ENCODE results near the gene KLHDC3. TPM values are rescaled to one million over a fixed set of nuclear protein-coding genes. Genes with fewer than 3 reads are reported as not detected.

The KLHDC3 gene
- total and polyA plus RNA-seq, 2 of the 8 experiments (the other 6 are each of a cell fraction or from before 2014, with no cell fraction given), result 181 to 203 TPM

DNA sequence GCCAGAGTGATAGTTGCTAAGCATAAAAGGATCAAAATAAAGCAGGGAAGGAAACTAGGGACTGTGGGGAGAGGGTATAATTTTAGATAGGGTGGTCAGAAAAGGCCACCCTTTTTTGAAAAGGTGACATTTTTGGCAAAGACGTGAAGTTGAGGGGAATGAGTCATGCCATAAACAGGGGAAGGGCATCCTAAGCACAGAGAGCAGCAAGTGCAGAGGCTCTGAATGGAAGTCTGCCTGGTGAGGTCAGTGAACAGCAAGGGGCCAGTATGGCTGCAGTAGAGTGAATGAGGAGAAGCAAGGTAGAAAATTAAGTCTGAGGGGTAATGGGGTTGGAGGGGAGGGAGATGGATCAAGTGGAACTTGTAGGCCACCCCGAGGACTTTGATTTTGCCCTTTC, 47.8 kb downstream of the KLHDC3 start:
- no peak overlapping the region for H4K8ac ChIP-seq (ENCODE audit: extremely low read depth, insufficient read depth, low read length)
- H4K91ac ChIP-seq (replicated peaks; ENCODE audit: insufficient read length, low read length), result no peak overlapping the region
- 85% methylated on average over 2 of the region's 2 CpGs; no CpG with 5 or more reads in 1 of the 2 experiments for WGBS, 2 experiments (ENCODE audit: extremely low coverage in 1 of 2, insufficient coverage in 1 of 2, insufficient read length in 1 of 2, insufficient replicate concordance in 2 of 2, low coverage in 1 of 2, low lambda C conversion rate in 2 of 2, missing lambda C conversion rate in 1 of 2)
- ChIA-PET POLR2A (ENCODE audit: partially characterized antibody) (interaction anchor here (1.2 kb wide), 1 partner anchor 10 kb away, joined by 5 read pairs; no protein-coding TSS in a partner anchor), CTCF (ENCODE audit: partially characterized antibody) (interaction anchor here (2.0 kb wide), 1 partner anchor 9 kb away, joined by 7 read pairs; no protein-coding TSS in a partner anchor)
- no peak overlapping the region for H3K18ac ChIP-seq (ENCODE audit: extremely low read depth, low read length)
- no peak overlapping the region for H2BK120ac ChIP-seq (replicated peaks; ENCODE audit: low read depth, low read length)
- no peak for FAIRE-seq
- DNase-seq (ENCODE audit: low read depth in 1 of 2, low spot score in 2 of 2), result no peak
- H3K4me1 ChIP-seq (replicated peaks in 1 of 4; ENCODE audit: control insufficient read depth in 3 of 4, insufficient read depth in 4 of 4, low read length in 3 of 4), result peaks cover 4 to 10% (median 5%) of the 10 kb centered on the region in 4 experiments; a peak in 5 of 7 replicates
- no peaks in the 10 kb centered on the region for H3K9me3 ChIP-seq (ENCODE audit: insufficient read depth in 2 of 2, low read depth in 1 of 2, low read length in 1 of 2)
- no peak overlapping the region for H3K56ac ChIP-seq (replicated peaks; ENCODE audit: insufficient read length, low read depth, low read length)
- no peak overlapping the region for H3K4me2 ChIP-seq (ENCODE audit: insufficient read depth in 1 of 2, low read depth in 2 of 2, low read length in 2 of 2)
- no peak overlapping the region for H2BK5ac ChIP-seq (ENCODE audit: low read depth, low read length)
- peaks cover 6 to 16% of the 10 kb centered on the region in 2 experiments; a peak in 3 of 4 replicates for H3K79me2 ChIP-seq (ENCODE audit: control insufficient read depth in 1 of 2, insufficient read depth in 2 of 2, low read length in 2 of 2)
- no peak overlapping the region for H3K23ac ChIP-seq (ENCODE audit: insufficient read length)
- no peak overlapping the region for H3K14ac ChIP-seq (ENCODE audit: insufficient read length)
- peaks cover 10% of the 10 kb centered on the region; the same call in 1 of the 2 replicates for H3K23me2 ChIP-seq (ENCODE audit: low read depth, low read length)
- no peak overlapping the region for H3K9ac ChIP-seq (replicated peaks in 1 of 4; ENCODE audit: extremely low read depth in 1 of 4, low read depth in 3 of 4, low read length in 3 of 4)
- H3K4ac ChIP-seq (replicated peaks; ENCODE audit: insufficient read length, low read depth, low read length), result no peak overlapping the region
- no peak overlapping the region for H3K4me3 ChIP-seq (ENCODE audit: extremely low read depth in 1 of 4, insufficient read depth in 2 of 4, low read depth in 3 of 4, low read length in 4 of 4)
- H2AFZ ChIP-seq (ENCODE audit: low read length), result no peak overlapping the region
- no peak overlapping the region for H2BK20ac ChIP-seq (ENCODE audit: low read length)
- peaks cover 10% of the 10 kb centered on the region for H3K79me1 ChIP-seq (ENCODE audit: low read depth, low read length)
- no peak overlapping the region for H2BK12ac ChIP-seq (ENCODE audit: low read depth, low read length)
- H2AK5ac ChIP-seq (ENCODE audit: low read depth, low read length), result no peak overlapping the region
- no peaks in the 10 kb centered on the region for H4K20me1 ChIP-seq (replicated peaks in 1 of 2; ENCODE audit: control insufficient read depth in 1 of 2, insufficient read depth in 2 of 2, low read length in 2 of 2)
- no peaks in the 10 kb centered on the region for H3K27me3 ChIP-seq (replicated peaks in 1 of 4; ENCODE audit: control insufficient read depth in 3 of 4, extremely low read depth in 1 of 4, insufficient read depth in 3 of 4, low read length in 3 of 4)
- H4K5ac ChIP-seq (ENCODE audit: insufficient read length, low read depth, low read length), result no peak overlapping the region
- H3K36me3 ChIP-seq (ENCODE audit: control insufficient read depth in 2 of 4, insufficient read depth in 4 of 4, low read length in 3 of 4), result peaks cover 0 to 4% (median 1%) of the 10 kb centered on the region in 4 experiments; a peak in 4 of 8 replicates
- no peak overlapping the region for H3K27ac ChIP-seq (ENCODE audit: low read depth, low read length)
- no peak overlapping the region for H2BK15ac ChIP-seq (ENCODE audit: low read length)
- no peak for TF ChIP-seq MAFK (IDR thresholded peaks at IDR 0.05; ENCODE audit: low read depth, low read length)
- no peak for TF ChIP-seq GABPA (IDR thresholded peaks at IDR 0.05; ENCODE audit: borderline replicate concordance, insufficient read depth, low read length)
- no peak for TF ChIP-seq CEBPB (IDR thresholded peaks at IDR 0.05; ENCODE audit: low read depth, low read length)
- TF ChIP-seq POLR2A (IDR thresholded peaks at IDR 0.05; ENCODE audit: control extremely low read depth in 1 of 2, low read depth in 2 of 2, low read length in 2 of 2), result no peak
- TF ChIP-seq ASH2L (IDR thresholded peaks at IDR 0.05; ENCODE audit: low read length), result no peak
- no peak for TF ChIP-seq SUZ12 (IDR thresholded peaks at IDR 0.05; ENCODE audit: low read length)
- no peak for TF ChIP-seq JUND (IDR thresholded peaks at IDR 0.05; ENCODE audit: low read length)
- no peak for TF ChIP-seq BACH1 (IDR thresholded peaks at IDR 0.05; ENCODE audit: low read length)
- TF ChIP-seq RBBP5 (IDR thresholded peaks at IDR 0.05; ENCODE audit: borderline replicate concordance, low read depth, low read length), result no peak
- no peak for TF ChIP-seq RAD21 (IDR thresholded peaks at IDR 0.05 in 1 of 2, conservative IDR thresholded peaks at IDR 0.05 in 1 of 2; ENCODE audit: low read depth in 2 of 2, low read length in 2 of 2)
- TF ChIP-seq SRF (IDR thresholded peaks at IDR 0.05; ENCODE audit: low read depth, low read length), result no peak
- TF ChIP-seq JUN (IDR thresholded peaks at IDR 0.05; ENCODE audit: low read depth, low read length), result no peak
- TF ChIP-seq HDAC6 (IDR thresholded peaks at IDR 0.05; ENCODE audit: low read depth, low read length), result no peak
- TF ChIP-seq BCL11A (IDR thresholded peaks at IDR 0.05; ENCODE audit: low read depth in 2 of 2, low read length in 2 of 2), result no peak
- TF ChIP-seq RNF2 (IDR thresholded peaks at IDR 0.05; ENCODE audit: borderline replicate concordance, low read depth, low read length, missing control alignments, poor library complexity, severe bottlenecking), result no peak

Measured in H1 (cell line).